OCI-LY1 (cell line): ENCODE data around the gene ROBO1.

Experiments
- H2AFZ ChIP-seq: fragments of 200-600 bp; sonication (generic), shearing (Covaris generic); 2 replicates; pipeline ENCODE4 v1.6.0; 2014; ENCODE audit warnings: antibody characterized with exemption, mild to moderate bottlenecking, low read length
- H3F3A ChIP-seq: fragments of 200-600 bp; sonication (generic), shearing (Covaris generic); 2 replicates; pipeline ENCODE4 v1.6.0; 2014; ENCODE audit warnings: mild to moderate bottlenecking, antibody characterized with exemption, low read length, moderate library complexity; ENCODE audit not compliant: insufficient read depth
- H3K27ac ChIP-seq: fragments of 200-600 bp; sonication (generic); 2 replicates; pipeline ENCODE4 v1.5.1; 2014; ENCODE audit warnings: low read length, mixed run types, mild to moderate bottlenecking, low read depth; ENCODE audit not compliant: poor library complexity, severe bottlenecking
- H3K27me3 ChIP-seq: fragments of 200-600 bp; sonication (generic); 2 replicates; pipeline ENCODE4 v1.6.0; 2014; ENCODE audit warnings: antibody characterized with exemption, mild to moderate bottlenecking, low read length, moderate library complexity; ENCODE audit not compliant: insufficient read depth
- H3K36me3 ChIP-seq: fragments of 200-600 bp; sonication (generic); 2 replicates; pipeline ENCODE4 v1.6.1; 2014; ENCODE audit warnings: mild to moderate bottlenecking, antibody characterized with exemption, low read length, moderate library complexity, mixed read lengths; ENCODE audit not compliant: insufficient read depth
- H3K4me1 ChIP-seq: fragments of 200-600 bp; sonication (generic); 2 replicates; pipeline ENCODE4 v1.5.1; 2014; ENCODE audit warnings: mild to moderate bottlenecking, low read length, moderate library complexity; ENCODE audit not compliant: insufficient read depth, severe bottlenecking
- H3K4me2 ChIP-seq: fragments of 200-600 bp; sonication (generic), shearing (Covaris generic); 2 replicates; pipeline ENCODE4 v1.6.1; 2014; ENCODE audit warnings: low read length
- H3K4me3 ChIP-seq: fragments of 200-600 bp; sonication (generic); 2 replicates; pipeline ENCODE4 v1.5.1; 2014; ENCODE audit warnings: low read length, low read depth, mild to moderate bottlenecking, mixed read lengths; ENCODE audit not compliant: poor library complexity, severe bottlenecking
- H3K79me2 ChIP-seq: fragments of 200-600 bp; shearing (Covaris generic); 2 replicates; pipeline ENCODE4 v1.6.1; 2016; ENCODE audit warnings: mixed run types, low read length, mixed read lengths; ENCODE audit not compliant: insufficient read depth
- H3K9ac ChIP-seq: fragments of 200-600 bp; sonication (generic), shearing (Covaris generic); 2 replicates; pipeline ENCODE4 v1.6.1; 2014; ENCODE audit warnings: mild to moderate bottlenecking, low read length, mixed read lengths
- H3K9me2 ChIP-seq: fragments of 200-600 bp; sonication (generic), shearing (Covaris generic); 2 replicates; pipeline ENCODE4 v1.6.1; 2014; ENCODE audit warnings: low read depth, mild to moderate bottlenecking, low read length, mixed read lengths
- H3K9me3 ChIP-seq: fragments of 200-600 bp; shearing (Covaris generic); 2 replicates; pipeline ENCODE4 v1.6.1; 2014; ENCODE audit warnings: low read length, mixed read lengths
- H4K20me1 ChIP-seq: fragments of 200-600 bp; sonication (generic), shearing (Covaris generic); 2 replicates; pipeline ENCODE4 v1.6.0; 2016; ENCODE audit warnings: mild to moderate bottlenecking, low read length; ENCODE audit not compliant: insufficient read depth
- EZH2 ChIP-seq: fragments of 200-600 bp; sonication (generic), shearing (Covaris generic); IDR thresholded peaks from 2 replicates; pipeline ENCODE4 v1.8.0; 2017; ENCODE audit warnings: borderline replicate concordance, mixed run types, mild to moderate bottlenecking, antibody characterized with exemption, low read length, moderate library complexity, mixed read lengths
- TF ChIP-seq, protein P1 (sequence below): fragments of 200-600 bp; sonication (generic), shearing (Covaris generic); IDR thresholded peaks from 2 replicates; pipeline ENCODE4 v1.5.1; 2017; ENCODE audit warnings: mild to moderate bottlenecking, antibody characterized with exemption, low read length, moderate library complexity, mixed read lengths

ROBO1 gene

DNA sequence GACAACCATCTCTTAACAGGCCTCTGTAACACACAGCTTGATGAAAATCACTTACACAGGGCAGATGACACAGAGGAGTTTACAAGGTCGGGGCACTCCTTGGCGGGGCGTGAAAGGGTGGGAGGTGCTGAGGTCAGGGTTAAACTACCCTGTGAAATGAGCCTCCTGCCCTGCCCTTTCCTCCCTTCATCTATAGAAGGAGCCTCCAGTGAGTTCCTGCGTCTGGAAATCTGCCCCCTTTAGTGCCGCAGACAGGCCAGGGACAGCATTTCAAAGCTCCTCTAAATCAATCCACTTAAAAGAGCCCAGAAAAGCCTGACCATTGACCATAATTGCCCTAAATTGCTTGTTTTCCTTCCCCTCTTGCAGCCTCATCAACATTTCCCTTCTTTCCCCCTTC lies 1.9 kb downstream of the ROBO1 start:
- Histone ChIP-seq H3K27ac (no peak overlapping the region), H2AFZ (no peak overlapping the region), H3K4me1 (no peaks in the 10 kb centered on the region), H3K9ac (no peak overlapping the region), H3K4me3 (no peak overlapping the region), H3K36me3 (no peaks in the 10 kb centered on the region), H3F3A (no peaks in the 10 kb centered on the region), H3K27me3 (no peaks in the 10 kb centered on the region), H4K20me1 (no peaks in the 10 kb centered on the region), H3K9me3 (no peaks in the 10 kb centered on the region), H3K4me2 (no peak overlapping the region), H3K79me2 (no peaks in the 10 kb centered on the region), H3K9me2 (no peaks in the 10 kb centered on the region)
- TF ChIP-seq, protein P1, sequence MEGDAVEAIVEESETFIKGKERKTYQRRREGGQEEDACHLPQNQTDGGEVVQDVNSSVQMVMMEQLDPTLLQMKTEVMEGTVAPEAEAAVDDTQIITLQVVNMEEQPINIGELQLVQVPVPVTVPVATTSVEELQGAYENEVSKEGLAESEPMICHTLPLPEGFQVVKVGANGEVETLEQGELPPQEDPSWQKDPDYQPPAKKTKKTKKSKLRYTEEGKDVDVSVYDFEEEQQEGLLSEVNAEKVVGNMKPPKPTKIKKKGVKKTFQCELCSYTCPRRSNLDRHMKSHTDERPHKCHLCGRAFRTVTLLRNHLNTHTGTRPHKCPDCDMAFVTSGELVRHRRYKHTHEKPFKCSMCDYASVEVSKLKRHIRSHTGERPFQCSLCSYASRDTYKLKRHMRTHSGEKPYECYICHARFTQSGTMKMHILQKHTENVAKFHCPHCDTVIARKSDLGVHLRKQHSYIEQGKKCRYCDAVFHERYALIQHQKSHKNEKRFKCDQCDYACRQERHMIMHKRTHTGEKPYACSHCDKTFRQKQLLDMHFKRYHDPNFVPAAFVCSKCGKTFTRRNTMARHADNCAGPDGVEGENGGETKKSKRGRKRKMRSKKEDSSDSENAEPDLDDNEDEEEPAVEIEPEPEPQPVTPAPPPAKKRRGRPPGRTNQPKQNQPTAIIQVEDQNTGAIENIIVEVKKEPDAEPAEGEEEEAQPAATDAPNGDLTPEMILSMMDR: no peak
- no peak for TF ChIP-seq EZH2

DNA sequence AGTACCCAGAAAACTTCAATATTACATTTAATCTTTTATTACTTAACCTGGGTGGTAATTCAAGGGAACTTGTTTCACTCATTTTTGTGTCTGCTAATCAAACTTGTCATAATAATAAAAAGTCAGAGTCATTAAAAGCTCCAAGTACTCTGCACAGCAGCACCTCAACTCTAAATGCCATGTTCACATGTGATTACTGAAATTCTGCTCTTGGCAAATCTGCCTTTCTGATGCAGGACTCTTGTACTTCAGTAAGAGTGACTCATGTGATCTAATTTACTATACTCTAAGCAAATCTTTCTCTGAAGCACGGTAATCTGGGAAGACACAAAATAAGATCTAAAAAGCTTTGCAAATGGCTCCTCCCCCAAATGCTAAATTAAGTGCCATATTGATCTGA lies 6.4 kb downstream of the ROBO1 start:
- Histone ChIP-seq H3K27ac (no peak overlapping the region), H3F3A (no peaks in the 10 kb centered on the region), H3K4me3 (no peak overlapping the region), H3K9ac (no peak overlapping the region), H3K36me3 (no peaks in the 10 kb centered on the region), H3K79me2 (no peaks in the 10 kb centered on the region), H3K4me2 (no peak overlapping the region), H2AFZ (no peak overlapping the region), H3K9me2 (no peaks in the 10 kb centered on the region), H4K20me1 (no peaks in the 10 kb centered on the region), H3K9me3 (no peaks in the 10 kb centered on the region), H3K4me1 (no peaks in the 10 kb centered on the region), H3K27me3 (no peaks in the 10 kb centered on the region)
- TF ChIP-seq, protein P1: no peak
- no peak for TF ChIP-seq EZH2

DNA sequence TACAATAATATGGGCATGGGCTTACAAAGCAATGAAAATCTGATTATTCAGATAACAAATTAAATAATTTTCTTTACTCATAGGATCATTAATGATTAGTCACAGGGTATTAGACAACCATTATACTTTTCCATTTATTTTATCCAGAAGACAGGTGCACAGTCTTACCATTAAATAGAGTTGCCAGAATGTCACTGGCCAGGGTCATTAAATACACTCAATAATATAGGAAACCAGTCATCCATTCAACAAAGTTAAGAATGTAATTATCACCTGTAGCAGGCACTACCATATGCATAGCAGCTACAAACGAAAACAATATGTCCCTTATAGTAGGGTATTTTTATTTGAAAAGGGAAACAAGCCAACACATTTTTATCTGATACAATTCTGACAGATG lies 16.1 kb downstream of the ROBO1 start:
- no peak overlapping the region for H2AFZ ChIP-seq

More for the DNA sequence above, 16.1 kb downstream of the ROBO1 start:
- Histone ChIP-seq H3K79me2 (no peaks in the 10 kb centered on the region), H3K4me2 (no peak overlapping the region), H3K9me2 (no peaks in the 10 kb centered on the region), H3K9me3 (no peaks in the 10 kb centered on the region), H3K27me3 (no peaks in the 10 kb centered on the region), H3K4me1 (no peaks in the 10 kb centered on the region), H3K27ac (no peak overlapping the region), H4K20me1 (no peaks in the 10 kb centered on the region), H3K9ac (no peak overlapping the region), H3F3A (no peaks in the 10 kb centered on the region), H3K36me3 (no peaks in the 10 kb centered on the region), H3K4me3 (no peak overlapping the region)
- no peak for TF ChIP-seq EZH2
- TF ChIP-seq, protein P1: no peak
